Activated CD8-positive, alpha-beta memory T cell treated with anti-CD3 and anti-CD28 coated beads for 24 hours (primary cell): ENCODE measurements around the gene GAL3ST3.
A peak's percentile ranks its signal among the peaks of the same experiment; 100 is the strongest.
"Not testable (repeated sequence)": the region's sequence is repeated elsewhere in the genome, so short reads cannot be mapped to it uniquely, and the experiment has no call there.

Experiments used
- DNase-seq: peaks from one replicate; pipeline ENCODE4 v3.0.0-alpha.2; 2020

GAL3ST3 gene

GRCh38 chr11:66048547-66049323 is at the start of gene GAL3ST3:
TSS of gene GAL3ST3 (minus strand) at chr11:66049161. CDS start at chr11:66045415, 3,746 bp downstream.
- DNase-seq: no peak

GRCh38 chr11:66092125-66092524 is 43.2 kb upstream of the GAL3ST3 start:
- not testable (repeated sequence) for DNase-seq

- DNase-seq: no peak
Measured at GRCh38 chr11:66090288-66090687, 41.3 kb upstream of the GAL3ST3 start.

- DNase-seq: no peak
Measured at GRCh38 chr11:66089067-66089466, 40.1 kb upstream of the GAL3ST3 start.

- no peak for DNase-seq
Measured at GRCh38 chr11:66087148-66087908, 38.4 kb upstream of the GAL3ST3 start.

- DNase-seq: no peak
Measured at GRCh38 chr11:66084821-66085475, 36.0 kb upstream of the GAL3ST3 start.

- no peak for DNase-seq
Measured at GRCh38 chr11:66083767-66084166, 34.8 kb upstream of the GAL3ST3 start.

- DNase-seq: no peak
Measured at GRCh38 chr11:66082946-66083698, 34.2 kb upstream of the GAL3ST3 start.

- peak; percentile 75 for DNase-seq
Measured at GRCh38 chr11:66081505-66081904, 32.5 kb upstream of the GAL3ST3 start.

- peak; percentile 74 for DNase-seq
Measured at GRCh38 chr11:66080055-66080817, 31.3 kb upstream of the GAL3ST3 start.

GRCh38 chr11:66078949-66079348 is 30.0 kb upstream of the GAL3ST3 start:
- DNase-seq: not testable (repeated sequence)

- no peak for DNase-seq
Measured at GRCh38 chr11:66077927-66078326, 29.0 kb upstream of the GAL3ST3 start.

- no peak for DNase-seq
Measured at GRCh38 chr11:66076561-66076960, 27.6 kb upstream of the GAL3ST3 start.

- DNase-seq: no peak
Measured at GRCh38 chr11:66075273-66075672, 26.3 kb upstream of the GAL3ST3 start.

GRCh38 chr11:66073669-66074068 is 24.7 kb upstream of the GAL3ST3 start:
- DNase-seq: no peak

GRCh38 chr11:66072518-66072917 is 23.6 kb upstream of the GAL3ST3 start:
- no peak for DNase-seq

GRCh38 chr11:66072081-66072480 is 23.1 kb upstream of the GAL3ST3 start:
- DNase-seq: no peak

- no peak for DNase-seq
Measured at GRCh38 chr11:66071381-66071801, 22.4 kb upstream of the GAL3ST3 start.

GRCh38 chr11:66070604-66071380 is 21.8 kb upstream of the GAL3ST3 start:
- DNase-seq: peak; percentile 77

- peak; percentile 91 for DNase-seq
Measured at GRCh38 chr11:66069715-66070603, 21.0 kb upstream of the GAL3ST3 start, which contains the start of gene PACS1. TSS of gene PACS1 (plus strand) at chr11:66070272. CDS start at chr11:66070487, 215 bp downstream.
